Measurements from ENCODE around the gene GPX2.

DNA sequence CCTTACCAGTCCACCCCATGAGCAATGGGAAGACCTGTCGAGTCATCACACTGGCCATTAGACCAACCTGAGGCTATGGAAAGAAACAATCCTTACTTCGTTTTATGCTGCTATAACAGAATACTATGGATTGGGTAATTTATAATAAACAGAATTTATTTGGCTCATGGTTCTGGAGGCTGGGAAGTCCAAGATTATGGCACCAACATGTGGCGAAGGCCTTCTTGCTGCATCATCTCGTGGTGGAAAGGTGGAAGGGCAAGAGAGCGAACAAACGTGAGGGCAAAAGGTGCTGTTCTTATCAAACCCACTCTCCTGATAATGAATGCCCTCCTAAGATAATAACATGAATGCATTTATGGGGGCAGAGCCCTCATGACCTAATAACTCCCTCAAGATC, 53.2 kb downstream of the GPX2 start:
- TF ChIP-seq, protein P1, sequence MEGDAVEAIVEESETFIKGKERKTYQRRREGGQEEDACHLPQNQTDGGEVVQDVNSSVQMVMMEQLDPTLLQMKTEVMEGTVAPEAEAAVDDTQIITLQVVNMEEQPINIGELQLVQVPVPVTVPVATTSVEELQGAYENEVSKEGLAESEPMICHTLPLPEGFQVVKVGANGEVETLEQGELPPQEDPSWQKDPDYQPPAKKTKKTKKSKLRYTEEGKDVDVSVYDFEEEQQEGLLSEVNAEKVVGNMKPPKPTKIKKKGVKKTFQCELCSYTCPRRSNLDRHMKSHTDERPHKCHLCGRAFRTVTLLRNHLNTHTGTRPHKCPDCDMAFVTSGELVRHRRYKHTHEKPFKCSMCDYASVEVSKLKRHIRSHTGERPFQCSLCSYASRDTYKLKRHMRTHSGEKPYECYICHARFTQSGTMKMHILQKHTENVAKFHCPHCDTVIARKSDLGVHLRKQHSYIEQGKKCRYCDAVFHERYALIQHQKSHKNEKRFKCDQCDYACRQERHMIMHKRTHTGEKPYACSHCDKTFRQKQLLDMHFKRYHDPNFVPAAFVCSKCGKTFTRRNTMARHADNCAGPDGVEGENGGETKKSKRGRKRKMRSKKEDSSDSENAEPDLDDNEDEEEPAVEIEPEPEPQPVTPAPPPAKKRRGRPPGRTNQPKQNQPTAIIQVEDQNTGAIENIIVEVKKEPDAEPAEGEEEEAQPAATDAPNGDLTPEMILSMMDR (IDR thresholded peaks at IDR 0.05 in 8 of 11, conservative IDR thresholded peaks at IDR 0.05 in 3 of 11) = no peak
- TF ChIP-seq POLR2A (IDR thresholded peaks at IDR 0.05) (no peak), POLR2AphosphoS5 (IDR thresholded peaks at IDR 0.05) (no peak)
